ENCODE results near the gene RRP8.

DNA sequence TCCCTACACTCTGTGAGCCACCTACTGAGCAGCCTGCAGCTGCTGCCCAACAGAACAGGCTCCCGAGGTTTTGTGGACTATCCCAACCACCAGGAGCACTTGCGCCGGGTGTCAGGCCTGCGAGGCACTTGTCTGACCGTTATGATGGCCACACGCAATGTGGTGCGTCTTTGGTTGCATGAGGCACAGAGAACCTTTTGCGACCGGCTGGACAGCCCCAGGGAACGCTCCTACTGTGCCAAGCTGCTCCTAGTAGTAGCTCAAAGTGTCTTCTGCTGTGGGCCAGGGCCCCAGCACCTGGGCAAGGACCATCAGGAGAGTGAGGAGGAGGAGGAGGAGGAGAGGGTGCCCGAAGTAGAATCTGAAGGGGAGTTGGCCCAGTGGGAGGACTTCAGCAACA is 46.4 kb downstream of the RRP8 start:
- TF ChIP-seq, protein P1, sequence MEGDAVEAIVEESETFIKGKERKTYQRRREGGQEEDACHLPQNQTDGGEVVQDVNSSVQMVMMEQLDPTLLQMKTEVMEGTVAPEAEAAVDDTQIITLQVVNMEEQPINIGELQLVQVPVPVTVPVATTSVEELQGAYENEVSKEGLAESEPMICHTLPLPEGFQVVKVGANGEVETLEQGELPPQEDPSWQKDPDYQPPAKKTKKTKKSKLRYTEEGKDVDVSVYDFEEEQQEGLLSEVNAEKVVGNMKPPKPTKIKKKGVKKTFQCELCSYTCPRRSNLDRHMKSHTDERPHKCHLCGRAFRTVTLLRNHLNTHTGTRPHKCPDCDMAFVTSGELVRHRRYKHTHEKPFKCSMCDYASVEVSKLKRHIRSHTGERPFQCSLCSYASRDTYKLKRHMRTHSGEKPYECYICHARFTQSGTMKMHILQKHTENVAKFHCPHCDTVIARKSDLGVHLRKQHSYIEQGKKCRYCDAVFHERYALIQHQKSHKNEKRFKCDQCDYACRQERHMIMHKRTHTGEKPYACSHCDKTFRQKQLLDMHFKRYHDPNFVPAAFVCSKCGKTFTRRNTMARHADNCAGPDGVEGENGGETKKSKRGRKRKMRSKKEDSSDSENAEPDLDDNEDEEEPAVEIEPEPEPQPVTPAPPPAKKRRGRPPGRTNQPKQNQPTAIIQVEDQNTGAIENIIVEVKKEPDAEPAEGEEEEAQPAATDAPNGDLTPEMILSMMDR (IDR thresholded peaks at IDR 0.05): no peak
- TF ChIP-seq POLR2A (IDR thresholded peaks at IDR 0.05): no peak
